CD14-positive monocyte (primary cell): Measurements from ENCODE around the gene EOMES. TPM values are rescaled to one million over a fixed set of nuclear protein-coding genes. Genes with fewer than 3 reads are reported as not detected.
"Not testable (repeated sequence)": the region's sequence is repeated elsewhere in the genome, so short reads cannot be mapped to it uniquely, and the experiment has no call there.

Experiments used
- DNase-seq, 3 donors: peaks; one replicate each; pipeline ENCODE4 v3.0.0-alpha.2; 2011 to 2022
- H2AFZ ChIP-seq: 2 replicates; pipeline ENCODE4 v1.6.0; 2012; ENCODE audit warnings: mild to moderate bottlenecking, low read depth, low read length, inconsistent platforms; ENCODE audit not compliant: insufficient read depth, poor library complexity, severe bottlenecking
- H3K27ac ChIP-seq, 2 donors: 1 replicate in 1 of 2; 2 replicates in 1 of 2; pipeline ENCODE4 v1.5.1; 2012 to 2013; ENCODE audit warnings: low read length in 2 of 2, control low read depth in 1 of 2, inconsistent platforms in 1 of 2, low read depth in 1 of 2, mild to moderate bottlenecking in 1 of 2
- H3K27me3 ChIP-seq, 2 donors: one replicate each; pipeline versions ENCODE4 v1.6.0 to v1.6.1; 2011 to 2013; ENCODE audit warnings: low read length in 2 of 2; ENCODE audit not compliant: control insufficient read depth in 2 of 2, insufficient read depth in 2 of 2
- H3K36me3 ChIP-seq, 2 donors: replicated peaks in 1 of 2; 1 replicate in 1 of 2; 2 replicates in 1 of 2; pipeline versions ENCODE4 v1.5.1 to v1.6.1; 2012 to 2013; ENCODE audit warnings: low read length in 2 of 2, control low read depth in 1 of 2, inconsistent platforms in 1 of 2, mild to moderate bottlenecking in 1 of 2; ENCODE audit not compliant: insufficient read depth in 2 of 2, control insufficient read depth in 1 of 2
- H3K4me1 ChIP-seq, 2 donors: 1 replicate in 1 of 2; 2 replicates in 1 of 2; pipeline versions ENCODE4 v1.5.1 to v1.6.1; 2012 to 2013; ENCODE audit warnings: low read length in 2 of 2, control low read depth in 1 of 2, inconsistent platforms in 1 of 2, mild to moderate bottlenecking in 1 of 2, moderate library complexity in 1 of 2; ENCODE audit not compliant: insufficient read depth in 2 of 2, control insufficient read depth in 1 of 2
- H3K4me2 ChIP-seq: replicated peaks from 2 replicates; pipeline ENCODE3; 2012; ENCODE audit warnings: low read length, moderate library complexity, mild to moderate bottlenecking; ENCODE audit not compliant: poor library complexity, severe bottlenecking; ENCODE audit errors: extremely low read depth
- H3K4me3 ChIP-seq, 3 experiments: fragments of 200-600 bp in 1 of 3; sonication (generic) in 1 of 3; replicated peaks in 1 of 3; 1 replicate in 2 of 3; 2 replicates in 1 of 3; pipeline ENCODE4 v1.5.1; 2011 to 2013; ENCODE audit warnings: low read length in 3 of 3, mild to moderate bottlenecking in 3 of 3, control low read depth in 2 of 3, low read depth in 2 of 3, inconsistent platforms in 1 of 3, moderate library complexity in 1 of 3
- H3K79me2 ChIP-seq: 2 replicates; pipeline ENCODE4 v1.6.0; 2012; ENCODE audit warnings: mild to moderate bottlenecking, control low read depth, inconsistent platforms, low read length, moderate library complexity; ENCODE audit not compliant: insufficient read depth
- H3K9ac ChIP-seq: 2 replicates; pipeline ENCODE4 v1.6.0; 2017; ENCODE audit warnings: low read length, mild to moderate bottlenecking; ENCODE audit not compliant: insufficient read depth, poor library complexity, severe bottlenecking
- H3K9me3 ChIP-seq, 2 donors: replicated peaks in 1 of 2; 1 replicate in 1 of 2; 2 replicates in 1 of 2; pipeline versions ENCODE4 v1.5.1 to v1.6.1; 2012 to 2013; ENCODE audit warnings: low read length in 2 of 2, control low read depth in 1 of 2; ENCODE audit not compliant: control insufficient read depth in 1 of 2, insufficient read depth in 1 of 2
- H4K20me1 ChIP-seq: 2 replicates; pipeline ENCODE4 v1.6.0; 2012; ENCODE audit warnings: mild to moderate bottlenecking, low read length, control low read depth, moderate library complexity; ENCODE audit not compliant: insufficient read depth
- H3K27ac Mint-ChIP-seq, 7 donors: one replicate each; pipeline ENCODE4 v1.8.0; 2020; ENCODE audit warnings: mild to moderate bottlenecking in 7 of 7, mixed read lengths in 7 of 7, moderate library complexity in 6 of 7, inconsistent platforms in 2 of 7
- H3K27me3 Mint-ChIP-seq, 3 donors: one replicate each; pipeline ENCODE4 v1.8.0; 2021 to 2022; ENCODE audit warnings: low read depth in 3 of 3, mild to moderate bottlenecking in 3 of 3, mixed read lengths in 3 of 3, moderate library complexity in 3 of 3, inconsistent platforms in 1 of 3
- H3K36me3 Mint-ChIP-seq, 2 donors: one replicate each; pipeline ENCODE4 v1.8.0; 2020; ENCODE audit warnings: mixed read lengths in 2 of 2, inconsistent platforms in 1 of 2, mild to moderate bottlenecking in 1 of 2
- H3K4me1 Mint-ChIP-seq: one replicate; pipeline ENCODE4 v1.8.0; 2020; ENCODE audit warnings: mild to moderate bottlenecking, mixed read lengths
- H3K4me3 Mint-ChIP-seq, 2 donors: one replicate each; pipeline ENCODE4 v1.8.0; 2020; ENCODE audit warnings: mild to moderate bottlenecking in 2 of 2, mixed read lengths in 2 of 2, moderate library complexity in 1 of 2
- H3K9me3 Mint-ChIP-seq, 7 donors: one replicate each; pipeline ENCODE4 v1.8.0; 2020 to 2022; ENCODE audit warnings: mixed read lengths in 7 of 7, mild to moderate bottlenecking in 6 of 7, moderate library complexity in 6 of 7, inconsistent platforms in 2 of 7
- WGBS: methylation state at CpG from one replicate; pipeline ENCODE4 v1.1.5; 2013; ENCODE audit warnings: missing lambda C conversion rate; ENCODE audit not compliant: insufficient coverage; 5-methylcytosine and 5-hydroxymethylcytosine counted together
- intact Hi-C, 2 donors: fragments of 100-400 bp; cut with micrococcal nuclease; formaldehyde crosslinking; loops; one replicate each; pipeline versions ENCODE4 v1.15.0 to v1.15.1; 2023
- polyA minus RNA-seq: library from RNA; depleted of rRNA, polyadenylated mRNA; stranded (reverse); fragments of >200 nt; gene quantifications from 2 replicates; pipeline ENCODE4 v1.2.3, GENCODE V29; 2012
- polyA plus RNA-seq, 3 donors: library from polyadenylated mRNA; depleted of rRNA in 1 of 3; unstranded in 2 of 3; stranded (reverse) in 1 of 3; fragments of 300-500 nt in 2 of 3; fragments of >200 nt in 1 of 3; fragmentation: Illumina TruSeq in 2 of 3; gene quantifications; 1 replicate in 2 of 3; 2 replicates in 1 of 3; pipeline ENCODE4 v1.2.3, GENCODE V29; 2012 to 2021
- total RNA-seq, 12 experiments: library from RNA in 1 of 12; stranded (reverse) in 1 of 12; fragments of 120-200 nt in 1 of 12; gene quantifications; one replicate each; pipeline ENCODE4 v1.2.4 and lab custom pipeline; 2013 to 2026; ENCODE audit warnings: mixed read lengths in 6 of 12, inconsistent platforms in 1 of 12
- TF ChIP-seq, protein P1 (sequence below): fragments of 200-600 bp; IDR thresholded peaks from one replicate; pipeline ENCODE4 v1.8.0; 2022; ENCODE audit warnings: antibody characterized with exemption, mild to moderate bottlenecking

The EOMES gene
- 0.06 TPM for total RNA-seq (2013)
- under 1 TPM in 2 of 3 donors, not detected in 1; 0.09 to 0.21 TPM for polyA plus RNA-seq
- polyA minus RNA-seq = not detected in 2 replicates
- 0 to 1.1 (median 0.06) reads per million in 11 experiments for total RNA-seq (lab: John Stamatoyannopoulos, UW)

DNA sequence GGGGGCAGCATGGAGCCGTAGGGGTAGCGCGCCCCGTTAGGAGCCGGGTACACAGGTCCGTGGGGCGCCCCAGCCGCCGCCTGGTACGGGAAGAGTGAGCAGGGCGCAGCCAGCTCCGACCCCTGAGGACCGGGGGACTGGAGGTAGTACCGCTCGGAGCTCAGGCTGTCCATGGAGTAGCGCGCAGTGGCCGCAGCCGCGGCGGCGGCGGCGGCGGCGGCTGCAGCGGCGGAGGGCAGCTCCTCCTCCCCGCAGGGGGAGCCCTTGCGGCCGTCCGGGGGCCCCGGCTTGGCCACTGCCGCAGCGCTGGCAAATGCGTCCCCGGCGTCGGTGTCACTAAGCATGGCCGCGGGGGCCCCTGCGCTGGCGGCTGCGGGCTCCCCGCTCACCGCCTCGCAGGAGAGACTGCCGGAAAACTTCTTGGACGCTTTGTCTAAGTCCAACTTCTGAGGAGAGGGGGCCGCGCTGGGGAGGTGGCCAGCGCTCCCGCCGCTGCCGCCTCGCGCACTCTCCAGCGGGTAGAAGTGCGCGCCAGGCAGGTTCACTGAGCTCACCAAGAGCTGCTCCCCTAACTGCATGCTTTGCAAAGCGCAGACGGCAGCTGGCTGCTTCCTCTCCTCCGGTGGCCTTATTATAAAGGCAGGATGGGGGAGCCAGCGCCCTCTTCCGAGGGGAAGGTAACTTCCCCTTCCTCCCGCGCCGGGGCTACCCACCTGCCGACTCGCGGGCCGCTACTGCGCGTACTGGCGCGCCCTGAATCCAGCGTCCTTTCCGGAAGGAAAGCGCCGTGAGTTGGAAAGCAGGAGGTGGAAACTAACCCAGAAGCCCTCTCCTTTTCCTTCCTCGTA lies at the start of gene EOMES:
TSS of gene EOMES (minus strand) at position 607 of the 848 bp plus-strand sequence. CDS start at position 578, 29 bp downstream.
- intact Hi-C loops = no loop called here
- Histone ChIP-seq H4K20me1 (no peaks in the 10 kb centered on the region), H3K4me2 (peak within 1 kb of the TSS; percentile 77), H3K27ac (no peak within 1 kb of the TSS), H3K36me3 (no peaks in the 10 kb centered on the region), H3K4me1 (peaks cover 13 to 29% of the 10 kb centered on the region in 2 donors), H2AFZ (peak within 1 kb of the TSS; percentile 59), H3K9ac (no peak within 1 kb of the TSS), H3K27me3 (peaks cover 85 to 96% of the 10 kb centered on the region in 2 donors), H3K79me2 (no peaks in the 10 kb centered on the region), H3K9me3 (peaks cover 0 to 43% of the 10 kb centered on the region in 2 donors), H3K4me3 (peak within 1 kb of the TSS in 2 of 3 experiments; percentile 2 to 63)
- peaks cover 91 to 98% (median 93%) of the 10 kb centered on the region in 3 donors for H3K27me3 Mint-ChIP-seq
- no peaks in the 10 kb centered on the region for H3K36me3 Mint-ChIP-seq
- no peak within 1 kb of the TSS for H3K27ac Mint-ChIP-seq
- peak in 1 of 3 donors; percentile 26 for DNase-seq
- WGBS = 0% methylated on average over 60 of the region's 81 CpGs
- TF ChIP-seq, protein P1, sequence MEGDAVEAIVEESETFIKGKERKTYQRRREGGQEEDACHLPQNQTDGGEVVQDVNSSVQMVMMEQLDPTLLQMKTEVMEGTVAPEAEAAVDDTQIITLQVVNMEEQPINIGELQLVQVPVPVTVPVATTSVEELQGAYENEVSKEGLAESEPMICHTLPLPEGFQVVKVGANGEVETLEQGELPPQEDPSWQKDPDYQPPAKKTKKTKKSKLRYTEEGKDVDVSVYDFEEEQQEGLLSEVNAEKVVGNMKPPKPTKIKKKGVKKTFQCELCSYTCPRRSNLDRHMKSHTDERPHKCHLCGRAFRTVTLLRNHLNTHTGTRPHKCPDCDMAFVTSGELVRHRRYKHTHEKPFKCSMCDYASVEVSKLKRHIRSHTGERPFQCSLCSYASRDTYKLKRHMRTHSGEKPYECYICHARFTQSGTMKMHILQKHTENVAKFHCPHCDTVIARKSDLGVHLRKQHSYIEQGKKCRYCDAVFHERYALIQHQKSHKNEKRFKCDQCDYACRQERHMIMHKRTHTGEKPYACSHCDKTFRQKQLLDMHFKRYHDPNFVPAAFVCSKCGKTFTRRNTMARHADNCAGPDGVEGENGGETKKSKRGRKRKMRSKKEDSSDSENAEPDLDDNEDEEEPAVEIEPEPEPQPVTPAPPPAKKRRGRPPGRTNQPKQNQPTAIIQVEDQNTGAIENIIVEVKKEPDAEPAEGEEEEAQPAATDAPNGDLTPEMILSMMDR = no peak
- H3K4me1 Mint-ChIP-seq = peaks cover 32% of the 10 kb centered on the region
- peak within 1 kb of the TSS; percentile 67 to 89 for H3K4me3 Mint-ChIP-seq
- peaks cover 0 to 23% (median 6%) of the 10 kb centered on the region in 7 donors for H3K9me3 Mint-ChIP-seq

DNA sequence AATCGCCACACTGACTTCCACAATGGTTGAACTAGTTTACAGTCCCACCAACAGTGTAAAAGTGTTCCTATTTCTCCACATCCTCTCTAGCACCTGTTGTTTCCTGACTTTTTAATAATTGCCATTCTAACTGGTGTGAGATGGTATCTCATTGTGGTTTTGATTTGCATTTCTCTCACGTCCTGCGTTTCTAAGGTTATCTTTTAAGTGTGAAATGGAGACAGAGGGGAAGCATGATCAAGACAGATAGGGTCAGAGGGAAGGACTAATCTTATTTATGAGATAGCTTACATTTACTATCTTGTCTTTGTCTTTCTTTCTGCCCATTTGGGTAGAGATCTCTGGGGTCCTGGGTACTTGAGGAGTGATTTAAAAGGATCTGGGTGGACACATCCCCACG lies 48.3 kb upstream of the EOMES start:
- H3K27me3 ChIP-seq, H3K79me2 ChIP-seq, H3K4me2 ChIP-seq, intact Hi-C loops, H3K9ac ChIP-seq, H3K4me1 Mint-ChIP-seq, H3K36me3 ChIP-seq, H3K4me3 ChIP-seq, H3K27ac ChIP-seq, H3K27me3 Mint-ChIP-seq, H3K36me3 Mint-ChIP-seq, H3K9me3 Mint-ChIP-seq, H3K4me3 Mint-ChIP-seq, H3K27ac Mint-ChIP-seq, H4K20me1 ChIP-seq, H2AFZ ChIP-seq, H3K4me1 ChIP-seq, H3K9me3 ChIP-seq, DNase-seq: not testable (repeated sequence)
- no CpG with 5 or more reads among the region's 4 CpGs for WGBS
